Renal cortex interstitium (tissue), 11 donors: ENCODE results near the gene BUB1B. TPM values are rescaled to one million over a fixed set of nuclear protein-coding genes. Genes with fewer than 3 reads are reported as not detected.
"Not testable (repeated sequence)": the region's sequence is repeated elsewhere in the genome, so short reads cannot be mapped to it uniquely, and the experiment has no call there.

Experiments used
- DNase-seq, 11 donors: peaks; one replicate each; pipeline ENCODE4 v3.0.0-alpha.2; 2013; ENCODE audit warnings: low read depth in 9 of 11, low spot score in 4 of 11; ENCODE audit errors: extremely low read depth in 1 of 11
- polyA plus RNA-seq, 3 donors: library from polyadenylated mRNA; unstranded; fragments of 120-200 nt; gene quantifications; one replicate each; pipeline ENCODE4 v1.2.1, GENCODE V29; 2013; ENCODE audit not compliant: insufficient read length in 3 of 3

BUB1B gene
- polyA plus RNA-seq, 3 donors = 28.0 to 40.1 (median 30.7) TPM

- no peak for DNase-seq
Observed at GRCh38 chr15:40162552-40162951, 1.7 kb downstream of the BUB1B start.

GRCh38 chr15:40163657-40164416 lies 3.0 kb downstream of the BUB1B start:
- no peak for DNase-seq

GRCh38 chr15:40167374-40167773 lies 6.5 kb downstream of the BUB1B start:
- not testable (repeated sequence) for DNase-seq

- DNase-seq = no peak
Observed at GRCh38 chr15:40175160-40175559, 14.3 kb downstream of the BUB1B start.

GRCh38 chr15:40182358-40183029 lies 21.6 kb downstream of the BUB1B start:
- DNase-seq = no peak

- no peak for DNase-seq
Observed at GRCh38 chr15:40183636-40184463, 23.0 kb downstream of the BUB1B start.

GRCh38 chr15:40190591-40190990 lies 29.7 kb downstream of the BUB1B start:
- no peak for DNase-seq

GRCh38 chr15:40192942-40193341 lies 32.1 kb downstream of the BUB1B start:
- DNase-seq = no peak

- no peak for DNase-seq
Observed at GRCh38 chr15:40197434-40197833, 36.6 kb downstream of the BUB1B start.

- no peak for DNase-seq
Observed at GRCh38 chr15:40198355-40199085, 37.7 kb downstream of the BUB1B start.

- no peak for DNase-seq
Observed at GRCh38 chr15:40204100-40204499, 43.2 kb downstream of the BUB1B start.

- peak; percentile 55 to 83 (median 65) for DNase-seq
Observed at GRCh38 chr15:40217166-40217824, 56.4 kb downstream of the BUB1B start.

- DNase-seq = no peak
Observed at GRCh38 chr15:40219801-40220200, 58.9 kb downstream of the BUB1B start.

GRCh38 chr15:40222131-40222530 lies 61.3 kb downstream of the BUB1B start:
- no peak for DNase-seq

GRCh38 chr15:40226736-40227135 lies 65.9 kb downstream of the BUB1B start:
- no peak for DNase-seq

- DNase-seq = no peak
Observed at GRCh38 chr15:40229316-40229715, 68.4 kb downstream of the BUB1B start.

GRCh38 chr15:40229956-40230355 lies 69.1 kb downstream of the BUB1B start:
- no peak for DNase-seq

- no peak for DNase-seq
Observed at GRCh38 chr15:40232625-40233070, 71.8 kb downstream of the BUB1B start.
